AG08396 (cell line): ENCODE results near the gene PIGC.

ENCODE experiments used
- DNase-seq: peaks from one replicate; pipeline ENCODE4 v3.0.0; 2012; ENCODE audit warnings: low spot score, mixed read lengths

Gene PIGC

GRCh38 chr1:172398970-172399755 lies 44.7 kb downstream of the PIGC start:
- peak; percentile 78 for DNase-seq

- no peak for DNase-seq
Measured at GRCh38 chr1:172398193-172398592, 45.7 kb downstream of the PIGC start.

DNA sequence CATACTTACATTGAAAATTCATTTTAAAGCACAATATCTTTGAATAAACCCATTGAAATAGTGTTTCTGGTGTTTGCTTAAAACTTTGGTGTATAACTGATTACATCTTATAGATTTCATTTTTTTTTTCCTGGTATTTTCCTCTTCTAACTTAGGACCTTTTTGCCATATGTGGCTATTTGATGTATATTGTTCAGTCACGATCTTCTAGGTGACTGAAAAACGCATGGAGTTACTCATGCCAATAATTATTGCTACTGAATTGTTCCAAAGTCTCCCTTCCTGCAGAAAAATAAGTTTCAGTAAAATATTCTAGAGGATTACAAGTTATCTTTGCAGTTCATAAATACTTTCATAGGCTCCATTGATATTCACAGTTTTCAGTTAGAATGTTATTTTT lies 46.2 kb downstream of the PIGC start:
- no peak for DNase-seq

- DNase-seq = no peak
Measured at GRCh38 chr1:172397221-172397620, 46.6 kb downstream of the PIGC start.

- DNase-seq = no peak
Measured at GRCh38 chr1:172395576-172395975, 48.3 kb downstream of the PIGC start.

- DNase-seq = no peak
Measured at GRCh38 chr1:172394811-172395210, 49.1 kb downstream of the PIGC start.

- DNase-seq = no peak
Measured at GRCh38 chr1:172394141-172394751, 49.6 kb downstream of the PIGC start.

DNA sequence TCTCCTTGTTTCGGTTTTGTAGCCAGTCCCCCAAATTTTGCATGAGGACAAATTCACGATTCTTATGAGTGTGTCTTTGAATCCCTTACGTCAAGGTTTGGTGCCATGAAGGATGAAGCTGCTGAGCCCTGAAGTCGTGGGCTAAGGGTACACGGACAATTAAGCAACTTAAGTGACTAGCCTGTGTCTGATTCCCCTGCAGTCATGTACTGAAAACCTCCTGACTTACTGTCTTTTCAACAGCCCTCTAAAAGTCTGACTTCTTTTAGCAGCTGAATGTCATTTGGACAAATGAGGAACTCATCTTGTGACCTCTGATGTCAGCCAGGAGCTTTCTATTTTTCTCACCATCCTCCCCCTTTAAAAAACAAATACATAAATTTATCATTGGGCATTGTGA lies 50.5 kb downstream of the PIGC start:
- DNase-seq = no peak

- DNase-seq = no peak
Measured at GRCh38 chr1:172391976-172392375, 51.9 kb downstream of the PIGC start.
